ENCODE measurements around the gene KIAA1958. TPM values are rescaled to one million over a fixed set of nuclear protein-coding genes. Genes with fewer than 3 reads are reported as not detected.

Gene KIAA1958
- total and polyA plus RNA-seq, 2 experiments from 2014 or later, result 9.9 to 20.1 TPM

GRCh38 chr9:112489876-112490666 lies 3.4 kb downstream of the KIAA1958 start:
- H3K4me1 ChIP-seq (ENCODE audit: low read depth), result peaks cover 25% of the 10 kb centered on the region
- H3K27ac ChIP-seq, result peak overlapping the region; percentile 53
- H3K27me3 ChIP-seq, result no peaks in the 10 kb centered on the region
- TF ChIP-seq CTCF (IDR thresholded peaks at IDR 0.05; ENCODE audit: low read depth, low read length), result no peak
- H3K4me3 ChIP-seq, result no peak overlapping the region
- DNase-seq (ENCODE audit: low read depth in 1 of 2, low spot score in 1 of 2), result no peak
- no peaks in the 10 kb centered on the region for H3K9me3 ChIP-seq (ENCODE audit: low read depth)
- H3K36me3 ChIP-seq, result no peaks in the 10 kb centered on the region

- peak in 1 of 2 donors; percentile 6 for DNase-seq (ENCODE audit: low read depth in 1 of 2, low spot score in 1 of 2)
- no peak for TF ChIP-seq CTCF (IDR thresholded peaks at IDR 0.05; ENCODE audit: low read depth, low read length)
- H3K36me3 ChIP-seq, result no peaks in the 10 kb centered on the region
- no peaks in the 10 kb centered on the region for H3K27me3 ChIP-seq
- peaks cover 27% of the 10 kb centered on the region for H3K4me1 ChIP-seq (ENCODE audit: low read depth)
- H3K9me3 ChIP-seq (ENCODE audit: low read depth), result no peaks in the 10 kb centered on the region
- H3K27ac ChIP-seq, result no peak overlapping the region
- H3K4me3 ChIP-seq, result no peak overlapping the region
These were observed 6.9 kb downstream of the KIAA1958 start for GRCh38 chr9:112493393-112494137.

GRCh38 chr9:112494153-112494552 lies 7.5 kb downstream of the KIAA1958 start:
- no peak for TF ChIP-seq CTCF (IDR thresholded peaks at IDR 0.05; ENCODE audit: low read depth, low read length)
- H3K4me1 ChIP-seq (ENCODE audit: low read depth), result peaks cover 21% of the 10 kb centered on the region
- no peak overlapping the region for H3K4me3 ChIP-seq
- no peak overlapping the region for H3K27ac ChIP-seq
- H3K36me3 ChIP-seq, result no peaks in the 10 kb centered on the region
- no peaks in the 10 kb centered on the region for H3K9me3 ChIP-seq (ENCODE audit: low read depth)
- no peak for DNase-seq (ENCODE audit: low read depth in 1 of 2, low spot score in 1 of 2)
- H3K27me3 ChIP-seq, result no peaks in the 10 kb centered on the region

- no peak overlapping the region for H3K27ac ChIP-seq
- H3K36me3 ChIP-seq, result no peaks in the 10 kb centered on the region
- peaks cover 10% of the 10 kb centered on the region for H3K4me1 ChIP-seq (ENCODE audit: low read depth)
- no peaks in the 10 kb centered on the region for H3K27me3 ChIP-seq
- peak in 1 of 2 donors; percentile 18 for DNase-seq (ENCODE audit: low read depth in 1 of 2, low spot score in 1 of 2)
- no peak overlapping the region for H3K4me3 ChIP-seq
- TF ChIP-seq CTCF (IDR thresholded peaks at IDR 0.05; ENCODE audit: low read depth, low read length), result no peak
- no peaks in the 10 kb centered on the region for H3K9me3 ChIP-seq (ENCODE audit: low read depth)
These were observed 9.0 kb downstream of the KIAA1958 start for GRCh38 chr9:112495614-112496013.

- no peaks in the 10 kb centered on the region for H3K36me3 ChIP-seq
- H3K4me1 ChIP-seq (ENCODE audit: low read depth), result peaks cover 10% of the 10 kb centered on the region
- DNase-seq (ENCODE audit: low read depth in 1 of 2, low spot score in 1 of 2), result peak in 1 of 2 donors; percentile 36
- H3K9me3 ChIP-seq (ENCODE audit: low read depth), result no peaks in the 10 kb centered on the region
- no peaks in the 10 kb centered on the region for H3K27me3 ChIP-seq
- H3K4me3 ChIP-seq, result no peak overlapping the region
- no peak overlapping the region for H3K27ac ChIP-seq
- no peak for TF ChIP-seq CTCF (IDR thresholded peaks at IDR 0.05; ENCODE audit: low read depth, low read length)
These were observed 9.6 kb downstream of the KIAA1958 start for GRCh38 chr9:112496074-112496722.

Data from cardiac muscle cell (in vitro differentiated cells and primary cell).